OCI-LY7 (cell line): ENCODE data around the gene CDK15. TPM values are rescaled to one million over a fixed set of nuclear protein-coding genes. Genes with fewer than 3 reads are reported as not detected.

ENCODE experiments used
- BruUV-seq: library from RNA; stranded (reverse); fragments of 400-500 nt; replicated peaks from 2 replicates; lab custom pipeline; 2021; lab: Mats Ljungman, UMichigan
- CTCF ChIA-PET: fragments of 300-600 bp; sonication (Branson Sonifier 250); formaldehyde crosslinking; loops from one replicate; lab custom pipeline; 2022; ENCODE audit warnings: antibody characterized with exemption; ENCODE audit not compliant: unreplicated experiment; lab: Charles Lee
- POLR2A ChIA-PET: fragments of 300-600 bp; sonication (Branson Sonifier 250); formaldehyde crosslinking; loops from one replicate; lab custom pipeline; 2022; ENCODE audit warnings: antibody characterized with exemption; lab: Charles Lee
- DNase-seq: peaks from one replicate; pipeline ENCODE4 v3.0.0-alpha.2; 2015; ENCODE audit warnings: low spot score
- H2AFZ ChIP-seq: fragments of 200-600 bp; sonication (generic), shearing (Covaris generic); 2 replicates; pipeline ENCODE4 v1.6.1; 2014; ENCODE audit warnings: mild to moderate bottlenecking, antibody characterized with exemption, low read length, moderate library complexity
- H3K27ac ChIP-seq: fragments of 200-600 bp; sonication (generic); 2 replicates; pipeline ENCODE4 v1.5.1; 2014; ENCODE audit warnings: mixed run types, low read depth, mild to moderate bottlenecking, moderate library complexity, low read length, inconsistent platforms; ENCODE audit not compliant: poor library complexity, severe bottlenecking
- H3K36me3 ChIP-seq: fragments of 200-600 bp; sonication (generic); 2 replicates; pipeline ENCODE4 v1.6.1; 2014; ENCODE audit warnings: mild to moderate bottlenecking, antibody characterized with exemption, low read length, moderate library complexity, mixed read lengths; ENCODE audit not compliant: insufficient read depth
- H3K4me1 ChIP-seq: fragments of 200-600 bp; sonication (generic); 2 replicates; pipeline ENCODE4 v1.5.1; 2014; ENCODE audit warnings: mild to moderate bottlenecking, low read length; ENCODE audit not compliant: insufficient read depth, poor library complexity, severe bottlenecking
- H3K4me2 ChIP-seq: fragments of 200-600 bp; sonication (generic); 2 replicates; pipeline ENCODE4 v1.6.1; 2014; ENCODE audit warnings: mild to moderate bottlenecking, low read length
- H3K4me3 ChIP-seq: fragments of 200-600 bp; sonication (generic); 2 replicates; pipeline ENCODE4 v1.5.1; 2014; ENCODE audit warnings: mild to moderate bottlenecking, low read depth, low read length; ENCODE audit not compliant: poor library complexity, severe bottlenecking
- H3K79me2 ChIP-seq: fragments of 200-600 bp; sonication (generic); 2 replicates; pipeline ENCODE4 v1.6.1; 2016; ENCODE audit warnings: low read depth, mild to moderate bottlenecking, low read length, moderate library complexity, mixed read lengths; ENCODE audit not compliant: insufficient read depth
- H3K9me2 ChIP-seq: fragments of 200-600 bp; sonication (generic); 2 replicates; pipeline ENCODE4 v1.6.1; 2016; ENCODE audit warnings: mild to moderate bottlenecking, low read length, mixed read lengths; ENCODE audit not compliant: insufficient read depth
- H3K9me3 ChIP-seq: fragments of 200-600 bp; sonication (generic); 2 replicates; pipeline ENCODE4 v1.6.1; 2014; ENCODE audit warnings: mild to moderate bottlenecking, mixed run types, low read length, mixed read lengths
- H4K20me1 ChIP-seq: fragments of 200-600 bp; sonication (generic); 2 replicates; pipeline ENCODE4 v1.6.1; 2014; ENCODE audit warnings: mild to moderate bottlenecking, antibody characterized with exemption, low read length, moderate library complexity, mixed read lengths; ENCODE audit not compliant: insufficient read depth
- CTCF ChIP-seq: fragments of 200-600 bp; sonication (generic); conservative IDR thresholded peaks from 2 replicates; pipeline ENCODE4 v1.5.1; 2014; ENCODE audit warnings: mild to moderate bottlenecking, antibody characterized with exemption, low read length, moderate library complexity, mixed read lengths
- EZH2phosphoT487 ChIP-seq: fragments of 200-600 bp; sonication (generic); IDR thresholded peaks from 2 replicates; pipeline ENCODE4 v1.6.1; 2018; ENCODE audit warnings: low read depth, borderline replicate concordance, mild to moderate bottlenecking, mixed run types, antibody characterized with exemption, low read length, moderate library complexity, mixed read lengths
- intact Hi-C: fragments of 100-400 bp; cut with micrococcal nuclease; formaldehyde crosslinking; loops from one replicate; pipeline ENCODE4 v1.10.0; 2022; ENCODE audit not compliant: unreplicated experiment
- total RNA-seq, 2 experiments: library from RNA; depleted of rRNA in 1 of 2; stranded (reverse); fragments of >200 nt in 1 of 2; shearing (Covaris generic) in 1 of 2; gene quantifications; 2 replicates each; pipeline ENCODE4 v1.2.3, GENCODE V29; 2014 to 2022

CDK15 gene
- total RNA-seq, 2 experiments from 2014 or later = not detected

- Histone ChIP-seq H3K9me3 (no peaks in the 10 kb centered on the region), H3K4me1 (peaks cover 22% of the 10 kb centered on the region), H3K4me3 (peak overlapping the region; percentile 84), H4K20me1 (no peaks in the 10 kb centered on the region), H3K36me3 (no peaks in the 10 kb centered on the region), H3K9me2 (no peaks in the 10 kb centered on the region), H3K79me2 (peaks cover 15% of the 10 kb centered on the region), H3K4me2 (peak overlapping the region; percentile 95), H2AFZ (peak overlapping the region; percentile 99), H3K27ac (peak overlapping the region; percentile 47)
- intact Hi-C loops = no loop called here
- DNase-seq = peak; percentile 9
- TF ChIP-seq EZH2phosphoT487 (no peak), CTCF (no peak)
- BruUV-seq = TSS peak; percentile 76
- CTCF ChIA-PET = no interaction called here
- POLR2A ChIA-PET = interaction anchor here (0.6 to 2.1 kb wide), 16 partner anchors 8 to 1069 kb away, joined by 3 to 8 read pairs (median 4); partner anchors contain the start of gene TMEM237
These were observed 26.2 kb upstream of the CDK15 start for GRCh38 chr2:201779901-201780673.

- peak within 1 kb of the TSS; percentile 99 for H2AFZ ChIP-seq
- H3K4me2 ChIP-seq = peak within 1 kb of the TSS; percentile 95
- H3K27ac ChIP-seq = peak within 1 kb of the TSS; percentile 47
- ChIA-PET CTCF (no interaction called here), POLR2A (interaction anchor here (0.5 to 2.1 kb wide), 22 partner anchors 8 to 1069 kb away, joined by 3 to 8 read pairs (median 3); partner anchors contain the start of gene TMEM237)
- peak; percentile 94 for DNase-seq
- H3K4me3 ChIP-seq = peak within 1 kb of the TSS; percentile 84
- H3K9me2 ChIP-seq = no peaks in the 10 kb centered on the region
- intact Hi-C loops = loop anchor here (1.0 kb wide), 1 partner anchor 330 kb away; the partner anchor contains the start of genes STRADB and TRAK2
- no peaks in the 10 kb centered on the region for H4K20me1 ChIP-seq
- TSS peak; percentile 79 for BruUV-seq
- no peak for TF ChIP-seq EZH2phosphoT487
- no peak for TF ChIP-seq CTCF
- H3K36me3 ChIP-seq = no peaks in the 10 kb centered on the region
- peaks cover 22% of the 10 kb centered on the region for H3K4me1 ChIP-seq
- H3K79me2 ChIP-seq = peaks cover 15% of the 10 kb centered on the region
- no peaks in the 10 kb centered on the region for H3K9me3 ChIP-seq
These were observed 25.5 kb upstream of the CDK15 start, which contains the start of gene ALS2 for GRCh38 chr2:201780674-201781493. Gene ALS2 (minus strand): TSS chr2:201780933. CDS start chr2:201768885, 12,048 bp downstream.
